H1 (cell line): ENCODE measurements around the gene HS3ST6. TPM values are rescaled to one million over a fixed set of nuclear protein-coding genes. Genes with fewer than 3 reads are reported as not detected.

Source experiments
- CTCF ChIA-PET: fragments of 300-600 bp; sonication (Branson Sonifier 250); formaldehyde crosslinking; loops from one replicate; lab custom pipeline; 2021; ENCODE audit not compliant: partially characterized antibody; lab: Charles Lee
- POLR2A ChIA-PET: fragments of 300-600 bp; sonication (Branson Sonifier 250); formaldehyde crosslinking; loops from one replicate; lab custom pipeline; 2021; ENCODE audit warnings: inconsistent platforms; ENCODE audit not compliant: partially characterized antibody; lab: Charles Lee
- DNase-seq, 2 experiments: peaks; one replicate each; pipeline versions ENCODE4 v3.0.0 to v3.0.0-alpha.2; 2010 to 2022; ENCODE audit warnings: low spot score in 2 of 2, low read depth in 1 of 2, mixed read lengths in 1 of 2
- FAIRE-seq: peaks from 2 replicates; lab custom pipeline; 2011; peaks lifted over from hg19 to GRCh38; lab: Jason Lieb, UNC
- H2AFZ ChIP-seq: 2 replicates; pipeline ENCODE4 v1.8.1; 2012; ENCODE audit warnings: low read length, inconsistent platforms
- H2AK5ac ChIP-seq: 2 replicates; pipeline ENCODE4 v1.6.1; 2013; ENCODE audit warnings: low read depth, low read length
- H2BK120ac ChIP-seq: replicated peaks from 2 replicates; pipeline ENCODE3; 2013; ENCODE audit warnings: low read depth, low read length, inconsistent platforms
- H2BK12ac ChIP-seq: 2 replicates; pipeline ENCODE4 v1.6.1; 2013; ENCODE audit warnings: low read depth, low read length
- H2BK15ac ChIP-seq: 2 replicates; pipeline ENCODE4 v1.6.1; 2013; ENCODE audit warnings: low read length
- H2BK20ac ChIP-seq: 2 replicates; pipeline ENCODE4 v1.6.1; 2013; ENCODE audit warnings: low read length
- H2BK5ac ChIP-seq: 2 replicates; pipeline ENCODE4 v1.6.1; 2013; ENCODE audit warnings: low read depth, low read length
- H3K14ac ChIP-seq: 2 replicates; pipeline ENCODE4 v1.6.1; 2013; ENCODE audit warnings: inconsistent platforms; ENCODE audit not compliant: insufficient read length
- H3K18ac ChIP-seq: 2 replicates; pipeline ENCODE4 v1.6.1; 2013; ENCODE audit warnings: low read length; ENCODE audit errors: extremely low read depth
- H3K23ac ChIP-seq: 2 replicates; pipeline ENCODE4 v1.6.1; 2013; ENCODE audit warnings: inconsistent platforms; ENCODE audit not compliant: insufficient read length
- H3K23me2 ChIP-seq: 2 replicates; pipeline ENCODE4 v1.6.1; 2013; ENCODE audit warnings: low read depth, low read length
- H3K27ac ChIP-seq: 2 replicates; pipeline ENCODE4 v1.6.1; 2011; ENCODE audit warnings: low read depth, low read length, inconsistent platforms
- H3K27me3 ChIP-seq, 4 experiments: replicated peaks in 1 of 4; 1 replicate in 1 of 4; 2 replicates in 3 of 4; pipeline versions ENCODE4 v1.6.1 to v1.8.1; 2011 to 2013; ENCODE audit warnings: low read length in 3 of 4, mild to moderate bottlenecking in 3 of 4, inconsistent platforms in 2 of 4, mixed read lengths in 2 of 4, moderate library complexity in 1 of 4; ENCODE audit not compliant: control insufficient read depth in 3 of 4, insufficient read depth in 3 of 4; ENCODE audit errors: extremely low read depth in 1 of 4
- H3K36me3 ChIP-seq, 4 experiments: 2 replicates each; pipeline versions ENCODE4 v1.6.1 to v1.8.1; 2011 to 2013; ENCODE audit warnings: mild to moderate bottlenecking in 4 of 4, low read length in 3 of 4, moderate library complexity in 2 of 4, control low read depth in 1 of 4, inconsistent platforms in 1 of 4; ENCODE audit not compliant: insufficient read depth in 4 of 4, control insufficient read depth in 2 of 4
- H3K4ac ChIP-seq: replicated peaks from 2 replicates; pipeline ENCODE3; 2013; ENCODE audit warnings: low read length, low read depth, mixed read lengths, inconsistent platforms; ENCODE audit not compliant: insufficient read length
- H3K4me1 ChIP-seq, 4 experiments: replicated peaks in 1 of 4; 1 replicate in 1 of 4; 2 replicates in 3 of 4; pipeline versions ENCODE4 v1.6.1 to v1.8.1; 2011 to 2013; ENCODE audit warnings: low read length in 3 of 4, inconsistent platforms in 2 of 4, mixed read lengths in 1 of 4; ENCODE audit not compliant: insufficient read depth in 4 of 4, control insufficient read depth in 3 of 4
- H3K4me2 ChIP-seq, 2 experiments: 2 replicates each; pipeline versions ENCODE4 v1.6.1 to v1.8.1; 2011 to 2013; ENCODE audit warnings: low read depth in 2 of 2, low read length in 2 of 2, control low read depth in 1 of 2, inconsistent platforms in 1 of 2, mild to moderate bottlenecking in 1 of 2; ENCODE audit not compliant: insufficient read depth in 1 of 2
- H3K4me3 ChIP-seq, 4 experiments: fragments of 200-600, 300-600 bp in 1 of 4; sonication (generic), shearing (Covaris generic), sonication (Bioruptor Twin) in 1 of 4; 2 replicates each; pipeline versions ENCODE4 v1.5.1 to v1.8.1; 2011 to 2016; ENCODE audit warnings: low read length in 4 of 4, low read depth in 3 of 4, control low read depth in 2 of 4, inconsistent platforms in 2 of 4, mild to moderate bottlenecking in 2 of 4, mixed read lengths in 1 of 4, moderate library complexity in 1 of 4; ENCODE audit not compliant: insufficient read depth in 2 of 4; ENCODE audit errors: extremely low read depth in 1 of 4
- H3K56ac ChIP-seq: replicated peaks from 2 replicates; pipeline ENCODE3; 2013; ENCODE audit warnings: low read depth, mild to moderate bottlenecking, mixed read lengths, low read length, inconsistent platforms; ENCODE audit not compliant: insufficient read length
- H3K79me1 ChIP-seq: 2 replicates; pipeline ENCODE4 v1.6.1; 2013; ENCODE audit warnings: low read depth, low read length, control low read depth
- H3K79me2 ChIP-seq, 2 experiments: 2 replicates each; pipeline versions ENCODE4 v1.6.1 to v1.8.1; 2012 to 2013; ENCODE audit warnings: low read length in 2 of 2, mild to moderate bottlenecking in 2 of 2, inconsistent platforms in 1 of 2; ENCODE audit not compliant: insufficient read depth in 2 of 2, control insufficient read depth in 1 of 2
- H3K9ac ChIP-seq, 4 experiments: replicated peaks in 1 of 4; 1 replicate in 1 of 4; 2 replicates in 3 of 4; pipeline versions ENCODE4 v1.6.1 to v1.8.1; 2011 to 2013; ENCODE audit warnings: low read depth in 3 of 4, low read length in 3 of 4, control low read depth in 2 of 4, mild to moderate bottlenecking in 2 of 4, moderate library complexity in 2 of 4, inconsistent platforms in 1 of 4; ENCODE audit errors: extremely low read depth in 1 of 4
- H3K9me3 ChIP-seq, 2 experiments: 2 replicates each; pipeline versions ENCODE4 v1.6.1 to v1.8.1; 2012 to 2013; ENCODE audit warnings: mild to moderate bottlenecking in 2 of 2, moderate library complexity in 2 of 2, control low read depth in 1 of 2, inconsistent platforms in 1 of 2, low read depth in 1 of 2, low read length in 1 of 2, mixed read lengths in 1 of 2; ENCODE audit not compliant: insufficient read depth in 2 of 2
- H4K20me1 ChIP-seq, 2 experiments: replicated peaks in 1 of 2; 2 replicates each; pipeline versions ENCODE3 to v1.8.1; 2011 to 2013; ENCODE audit warnings: inconsistent platforms in 2 of 2, low read length in 2 of 2, mild to moderate bottlenecking in 1 of 2; ENCODE audit not compliant: insufficient read depth in 2 of 2, control insufficient read depth in 1 of 2
- H4K5ac ChIP-seq: 2 replicates; pipeline ENCODE4 v1.6.1; 2013; ENCODE audit warnings: low read length, low read depth, mixed read lengths, inconsistent platforms; ENCODE audit not compliant: insufficient read length
- H4K8ac ChIP-seq: 2 replicates; pipeline ENCODE4 v1.8.0; 2013; ENCODE audit warnings: mild to moderate bottlenecking, moderate library complexity, low read length, inconsistent platforms; ENCODE audit not compliant: insufficient read depth; ENCODE audit errors: extremely low read depth
- H4K91ac ChIP-seq: replicated peaks from 2 replicates; pipeline ENCODE3; 2013; ENCODE audit warnings: low read length, mixed read lengths, inconsistent platforms; ENCODE audit not compliant: insufficient read length
- ASH2L ChIP-seq: fragments of 200-600, 300-600 bp; sonication (generic); IDR thresholded peaks from one replicate; pipeline ENCODE4 v1.7.1; 2017; ENCODE audit warnings: low read length
- BACH1 ChIP-seq: IDR thresholded peaks from 2 replicates; pipeline ENCODE4 v1.6.1; 2012; ENCODE audit warnings: low read length, improper control_type of control experiment
- CBX5 ChIP-seq: fragments of 300-800, 300-1000 bp; sonication (generic); IDR thresholded peaks from 2 replicates; pipeline ENCODE4 v1.7.1; 2016; ENCODE audit warnings: antibody characterized with exemption, low read length, low read depth
- CBX8 ChIP-seq: fragments of 300-800, 300-1000 bp; sonication (generic); IDR thresholded peaks from 2 replicates; pipeline ENCODE4 v1.7.1; 2016; ENCODE audit warnings: low read depth, low read length, borderline replicate concordance
- CHD1 ChIP-seq: IDR thresholded peaks from 2 replicates; pipeline ENCODE4 v1.6.1; 2012; ENCODE audit warnings: low read depth, low read length, improper control_type of control experiment
- CHD2 ChIP-seq: IDR thresholded peaks from 2 replicates; pipeline ENCODE4 v1.6.1; 2012; ENCODE audit warnings: low read length, improper control_type of control experiment
- EP300 ChIP-seq, 2 experiments: IDR thresholded peaks; 1 replicate in 1 of 2; 2 replicates in 1 of 2; pipeline ENCODE4 v1.6.1; 2011 to 2012; ENCODE audit warnings: low read depth in 2 of 2, low read length in 2 of 2, mild to moderate bottlenecking in 2 of 2, borderline replicate concordance in 1 of 2, inconsistent platforms in 1 of 2, moderate library complexity in 1 of 2
- HDAC2 ChIP-seq, 2 experiments: fragments of 300-600 bp in 1 of 2; sonication (generic) in 1 of 2; IDR thresholded peaks; 2 replicates each; pipeline ENCODE4 v1.6.1; 2011 to 2012; ENCODE audit warnings: low read depth in 2 of 2, low read length in 2 of 2, mild to moderate bottlenecking in 2 of 2, moderate library complexity in 2 of 2, borderline replicate concordance in 1 of 2, inconsistent platforms in 1 of 2
- JUN ChIP-seq: IDR thresholded peaks from 2 replicates; pipeline ENCODE4 v1.6.1; 2011; ENCODE audit warnings: low read depth, mild to moderate bottlenecking, improper control_type of control experiment, low read length
- RBBP5 ChIP-seq: IDR thresholded peaks from 2 replicates; pipeline ENCODE4 v1.7.1; 2012; ENCODE audit warnings: low read depth, mild to moderate bottlenecking, inconsistent platforms, low read length, moderate library complexity, borderline replicate concordance
- TEAD4 ChIP-seq: IDR thresholded peaks from 2 replicates; pipeline ENCODE4 v1.6.1; 2012; ENCODE audit warnings: low read depth, low read length, inconsistent platforms, mixed read lengths
- WGBS, 2 experiments: shearing (Covaris generic) in 1 of 2; methylation state at CpG; one replicate each; pipeline versions ENCODE4 v1.1.6 to v1.1.7; 2013 to 2015; ENCODE audit warnings: low lambda C conversion rate in 2 of 2, mixed read lengths in 2 of 2, inconsistent platforms in 1 of 2, low coverage in 1 of 2, missing lambda C conversion rate in 1 of 2; ENCODE audit not compliant: insufficient replicate concordance in 2 of 2, insufficient coverage in 1 of 2, insufficient read length in 1 of 2; ENCODE audit errors: extremely low coverage in 1 of 2, missing lambda C conversion rate in 1 of 2; 5-methylcytosine and 5-hydroxymethylcytosine counted together
- polyA plus RNA-seq, 7 experiments: library from polyadenylated mRNA; depleted of rRNA in 3 of 7; stranded (reverse) in 5 of 7; unstranded in 2 of 7; fragments of >200 nt in 5 of 7; fragments of 200-250 nt in 2 of 7; gene quantifications; 1 replicate in 5 of 7; 2 replicates in 1 of 7; 4 replicates in 1 of 7; pipeline versions ENCODE4 v1.2.1 to v1.2.3, GENCODE V29; 2011 to 2013; ENCODE audit warnings: missing spikeins in 2 of 7, mixed read lengths in 2 of 7
- total RNA-seq: library from RNA; stranded (reverse); fragmentation: NEBNext Ultra II Directional; extraction: Animal tissue kit (Norgen Biotek cat#: 25700); gene quantifications from 2 replicates; pipeline ENCODE4 v1.2.1, GENCODE V29; 2021

Gene HS3ST6
- total and polyA plus RNA-seq, 2 of the 8 experiments (the other 6 are each of a cell fraction or from before 2014, with no cell fraction given), result 0.36 to 0.39 TPM

- CTCF ChIA-PET, result interaction anchor here (0.7 to 6.3 kb wide), 10 partner anchors 10 to 80 kb away, joined by 3 to 62 read pairs (median 8); partner anchors contain the start of genes MEIOB and RPL3L
- FAIRE-seq, result no peak
- peaks cover 0 to 11% (median 6%) of the 10 kb centered on the region in 4 experiments; a peak in 5 of 7 replicates for H3K4me1 ChIP-seq
- TF ChIP-seq EP300 (IDR thresholded peaks at IDR 0.05; ENCODE audit: borderline replicate concordance in 1 of 2, low read depth in 2 of 2, low read length in 2 of 2), result no peak
- no peak for TF ChIP-seq TEAD4
- no peak for TF ChIP-seq CBX8
- no peak for TF ChIP-seq JUN
- no peak for TF ChIP-seq BACH1
- TF ChIP-seq ASH2L, result no peak
- TF ChIP-seq CHD2, result no peak
- no peak for TF ChIP-seq HDAC2 (IDR thresholded peaks at IDR 0.05; ENCODE audit: borderline replicate concordance in 1 of 2, low read depth in 2 of 2, low read length in 2 of 2)
- TF ChIP-seq RBBP5, result no peak
- TF ChIP-seq CHD1, result no peak
- TF ChIP-seq CBX5, result no peak
Observed at GRCh38 chr16:1942047-1942809, 24.0 kb upstream of the HS3ST6 start.

More at GRCh38 chr16:1942047-1942809, 24.0 kb upstream of the HS3ST6 start:
- H2BK20ac ChIP-seq, result no peak overlapping the region
- no peak overlapping the region for H3K4ac ChIP-seq
- H3K23me2 ChIP-seq, result peaks cover 6% of the 10 kb centered on the region; the same call in 1 of the 2 replicates
- H3K9ac ChIP-seq, result peak overlapping the region in 3 of 4 experiments; percentile 7 to 51 (median 42); a peak in 4 of 7 replicates
- H4K8ac ChIP-seq, result 0 out of 2 replicates have a peak overlapping the region, but pooled peaks have one; percentile 21
- no peak overlapping the region for H3K27ac ChIP-seq
- no peak overlapping the region for H2BK5ac ChIP-seq
- peaks cover 4 to 12% (median 8%) of the 10 kb centered on the region in 4 experiments; a peak in 5 of 8 replicates for H3K36me3 ChIP-seq
- no peak overlapping the region for H3K56ac ChIP-seq
- no peak overlapping the region for H2BK12ac ChIP-seq
- H4K91ac ChIP-seq, result no peak overlapping the region
- H3K79me1 ChIP-seq, result no peaks in the 10 kb centered on the region
- no peaks in the 10 kb centered on the region for H3K9me3 ChIP-seq
- 0 out of 2 replicates have a peak overlapping the region, but pooled peaks have one; percentile 29 for H2BK15ac ChIP-seq
- no peak overlapping the region for H2AK5ac ChIP-seq
- H4K20me1 ChIP-seq, result peaks cover 0 to 4% of the 10 kb centered on the region in 2 experiments
- H3K27me3 ChIP-seq, result peaks cover 0 to 2% (median 0%) of the 10 kb centered on the region in 4 experiments; a peak in 1 of 7 replicates
- 53% methylated on average over 14 of the region's 17 CpGs; no CpG with 5 or more reads in 1 of the 2 experiments for WGBS, 2 experiments
- no peak for DNase-seq
- no peak overlapping the region for H3K23ac ChIP-seq
- POLR2A ChIA-PET, result interaction anchor here (0.9 to 11.7 kb wide), 7 partner anchors 8 to 36 kb away, joined by 3 to 336 read pairs (median 6); partner anchors contain the start of genes NDUFB10, RNF151, RPL3L and RPS2
- no peak overlapping the region for H2BK120ac ChIP-seq
- H3K18ac ChIP-seq, result no peak overlapping the region
- peak overlapping the region; percentile 55 to 87 (median 66) for H3K4me3 ChIP-seq
- no peak overlapping the region for H4K5ac ChIP-seq
- no peak overlapping the region for H3K14ac ChIP-seq
- H3K4me2 ChIP-seq, result peak overlapping the region; percentile 71 to 89
- no peaks in the 10 kb centered on the region for H3K79me2 ChIP-seq
- H2AFZ ChIP-seq, result no peak overlapping the region
